ENCODE measurements around the gene TNNI2. TPM values are rescaled to one million over a fixed set of nuclear protein-coding genes. Genes with fewer than 3 reads are reported as not detected.
"Not testable (repeated sequence)": the region's sequence is repeated elsewhere in the genome, so short reads cannot be mapped to it uniquely, and the experiment has no call there.

TNNI2 gene
- total RNA-seq, 1 donor from 2014 or later, result 0.26 TPM

DNA sequence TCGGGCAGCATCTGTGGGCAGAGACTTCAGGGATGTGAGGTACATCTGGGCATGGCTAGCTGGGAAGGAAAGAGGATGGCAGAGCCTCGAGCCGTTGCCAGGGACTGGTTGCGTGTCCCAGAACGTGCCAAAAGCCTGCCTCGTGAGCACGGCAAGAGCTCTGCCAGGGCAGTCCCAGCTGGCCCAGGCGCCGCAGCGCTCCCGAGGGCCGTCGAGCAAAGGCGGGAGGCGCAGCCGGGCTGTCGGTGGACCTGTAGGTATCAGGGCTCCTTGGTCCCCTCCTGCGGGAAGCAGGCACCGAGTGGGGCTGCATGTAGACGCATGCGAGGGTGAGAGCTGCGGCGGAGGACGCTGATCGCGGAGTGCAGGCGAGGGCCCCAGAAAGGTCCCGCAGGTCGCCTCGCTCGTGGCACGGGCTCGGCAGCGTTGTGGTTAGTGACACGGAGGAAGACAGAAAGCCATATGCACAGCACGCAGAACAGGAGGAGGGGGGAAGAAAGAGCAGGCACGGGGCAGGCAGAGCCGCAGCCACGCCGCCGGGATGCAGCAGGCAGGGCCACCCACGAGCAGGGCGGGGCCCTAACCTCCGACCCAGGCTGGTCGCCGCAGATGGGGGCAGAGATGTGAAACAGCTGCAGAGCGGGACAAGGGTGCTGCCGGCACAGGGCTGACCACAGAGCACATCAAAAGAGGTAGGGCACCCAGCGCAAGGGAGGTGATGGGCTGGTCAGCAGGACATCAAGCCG, 32.1 kb downstream of the TNNI2 start:
- DNase-seq (ENCODE audit: low read depth) (no peak), FAIRE-seq (no peak)
- peaks cover 3% of the 10 kb centered on the region for H3K27me3 ChIP-seq (ENCODE audit: control insufficient read depth, insufficient read depth, low read length)
- H3K4me3 ChIP-seq (ENCODE audit: low read depth, low read length), result no peak overlapping the region
- H3K36me3 ChIP-seq (ENCODE audit: control insufficient read depth, insufficient read depth, low read length), result no peaks in the 10 kb centered on the region
- TF ChIP-seq, protein P1, sequence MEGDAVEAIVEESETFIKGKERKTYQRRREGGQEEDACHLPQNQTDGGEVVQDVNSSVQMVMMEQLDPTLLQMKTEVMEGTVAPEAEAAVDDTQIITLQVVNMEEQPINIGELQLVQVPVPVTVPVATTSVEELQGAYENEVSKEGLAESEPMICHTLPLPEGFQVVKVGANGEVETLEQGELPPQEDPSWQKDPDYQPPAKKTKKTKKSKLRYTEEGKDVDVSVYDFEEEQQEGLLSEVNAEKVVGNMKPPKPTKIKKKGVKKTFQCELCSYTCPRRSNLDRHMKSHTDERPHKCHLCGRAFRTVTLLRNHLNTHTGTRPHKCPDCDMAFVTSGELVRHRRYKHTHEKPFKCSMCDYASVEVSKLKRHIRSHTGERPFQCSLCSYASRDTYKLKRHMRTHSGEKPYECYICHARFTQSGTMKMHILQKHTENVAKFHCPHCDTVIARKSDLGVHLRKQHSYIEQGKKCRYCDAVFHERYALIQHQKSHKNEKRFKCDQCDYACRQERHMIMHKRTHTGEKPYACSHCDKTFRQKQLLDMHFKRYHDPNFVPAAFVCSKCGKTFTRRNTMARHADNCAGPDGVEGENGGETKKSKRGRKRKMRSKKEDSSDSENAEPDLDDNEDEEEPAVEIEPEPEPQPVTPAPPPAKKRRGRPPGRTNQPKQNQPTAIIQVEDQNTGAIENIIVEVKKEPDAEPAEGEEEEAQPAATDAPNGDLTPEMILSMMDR (IDR thresholded peaks at IDR 0.05; ENCODE audit: insufficient read depth, low read length, severe bottlenecking), result no peak

- TF ChIP-seq, protein P1 (IDR thresholded peaks at IDR 0.05; ENCODE audit: insufficient read depth, low read length, severe bottlenecking), result no peak
- no peak for DNase-seq (ENCODE audit: low read depth)
- H3K36me3 ChIP-seq (ENCODE audit: control insufficient read depth, insufficient read depth, low read length), result no peaks in the 10 kb centered on the region
- FAIRE-seq, result no peak
- no peak overlapping the region for H3K4me3 ChIP-seq (ENCODE audit: low read depth, low read length)
- H3K27me3 ChIP-seq (ENCODE audit: control insufficient read depth, insufficient read depth, low read length), result peaks cover 3% of the 10 kb centered on the region
Measured at GRCh38 chr11:1871531-1871930, 32.8 kb downstream of the TNNI2 start.

GRCh38 chr11:1872267-1872985, 33.6 kb downstream of the TNNI2 start:
- Histone ChIP-seq H3K27me3 (ENCODE audit: control insufficient read depth, insufficient read depth, low read length) (peaks cover 3% of the 10 kb centered on the region), H3K4me3 (ENCODE audit: low read depth, low read length) (no peak overlapping the region), H3K36me3 (ENCODE audit: control insufficient read depth, insufficient read depth, low read length) (no peaks in the 10 kb centered on the region)
- TF ChIP-seq, protein P1 (IDR thresholded peaks at IDR 0.05; ENCODE audit: insufficient read depth, low read length, severe bottlenecking), result no peak
- DNase-seq (ENCODE audit: low read depth) (no peak), FAIRE-seq (no peak)

DNA sequence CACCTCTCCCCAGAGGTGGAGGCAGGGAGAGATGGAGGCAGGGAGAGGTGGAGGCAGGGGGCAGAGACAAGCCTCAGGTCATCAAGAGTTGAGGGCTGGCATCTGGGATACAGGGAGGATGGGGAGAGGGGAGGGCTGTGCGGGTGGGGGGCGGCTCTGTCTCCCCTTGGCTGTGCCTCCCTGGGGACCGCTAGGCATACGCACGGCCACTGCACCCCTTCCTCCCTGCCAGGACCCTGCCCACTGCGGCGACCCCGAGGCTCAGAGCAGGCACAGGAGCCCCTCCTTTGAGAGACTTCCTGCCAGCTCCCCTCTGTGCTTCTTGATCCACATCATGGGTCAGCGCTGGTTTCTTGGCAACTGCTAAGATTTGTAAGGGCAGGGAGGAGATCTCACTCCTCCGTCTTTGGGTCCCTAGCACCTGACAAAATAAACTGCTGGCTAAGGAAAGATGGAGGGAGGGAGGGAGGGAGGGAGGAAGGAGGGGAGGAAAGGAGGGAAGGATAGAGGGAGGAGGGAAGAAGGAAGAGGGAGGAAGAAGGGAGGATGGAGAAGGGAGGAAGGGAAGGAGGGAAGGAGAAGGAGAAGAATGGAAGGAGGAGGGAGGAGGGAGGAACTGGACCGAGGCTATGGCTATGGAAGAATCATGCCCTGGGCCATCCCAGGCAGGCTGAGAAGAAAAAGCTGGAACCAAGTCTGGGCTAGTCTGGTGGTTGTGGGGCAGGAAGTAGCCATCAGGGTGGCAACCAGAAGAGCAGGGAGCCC, 34.4 kb downstream of the TNNI2 start:
- no peak for FAIRE-seq

DNA sequence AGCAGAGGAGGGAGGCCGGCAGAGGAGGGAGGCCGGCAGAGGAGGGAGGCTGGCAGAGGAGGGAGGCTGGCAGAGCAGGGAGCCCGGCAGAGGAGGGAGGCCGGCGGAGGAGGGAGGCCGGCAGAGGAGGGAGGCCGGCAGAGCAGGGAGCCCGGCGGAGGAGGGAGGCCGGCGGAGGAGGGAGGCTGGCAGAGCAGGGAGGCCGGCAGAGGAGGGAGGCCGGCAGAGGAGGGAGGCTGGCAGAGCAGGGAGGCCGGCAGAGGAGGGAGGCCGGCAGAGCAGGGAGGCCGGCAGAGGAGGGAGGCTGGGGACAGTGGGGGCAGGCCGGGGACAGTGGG, 35.0 kb downstream of the TNNI2 start:
- H3K36me3 ChIP-seq (ENCODE audit: control insufficient read depth, insufficient read depth, low read length); FAIRE-seq; H3K27me3 ChIP-seq (ENCODE audit: control insufficient read depth, insufficient read depth, low read length); DNase-seq (ENCODE audit: low read depth); H3K4me3 ChIP-seq (ENCODE audit: low read depth, low read length): not testable (repeated sequence)

More for the DNA sequence above, 34.4 kb downstream of the TNNI2 start:
- H3K36me3 ChIP-seq (ENCODE audit: control insufficient read depth, insufficient read depth, low read length), result no peaks in the 10 kb centered on the region
- TF ChIP-seq, protein P1 (IDR thresholded peaks at IDR 0.05; ENCODE audit: insufficient read depth, low read length, severe bottlenecking), result no peak
- H3K4me3 ChIP-seq (ENCODE audit: low read depth, low read length), result no peak overlapping the region
- H3K27me3 ChIP-seq (ENCODE audit: control insufficient read depth, insufficient read depth, low read length), result peaks cover 3% of the 10 kb centered on the region
- DNase-seq (ENCODE audit: low read depth), result peak; percentile 68

- not testable (repeated sequence) for H3K4me3 ChIP-seq (ENCODE audit: low read depth, low read length); H3K36me3 ChIP-seq (ENCODE audit: control insufficient read depth, insufficient read depth, low read length); DNase-seq (ENCODE audit: low read depth); FAIRE-seq; H3K27me3 ChIP-seq (ENCODE audit: control insufficient read depth, insufficient read depth, low read length)
Measured at GRCh38 chr11:1874441-1875092, 35.8 kb downstream of the TNNI2 start.
